HG02763 (cell line): ENCODE data around the gene APBB2.
"Not testable (repeated sequence)": the region's sequence is repeated elsewhere in the genome, so short reads cannot be mapped to it uniquely, and the experiment has no call there.

ENCODE experiments used
- ATAC-seq: cut with Tn5 transposase; IDR thresholded peaks from one replicate; pipeline ENCODE4 v1.9.1; 2021; ENCODE audit warnings: mild to moderate bottlenecking, moderate library complexity; ENCODE audit not compliant: unreplicated experiment

APBB2 gene

DNA sequence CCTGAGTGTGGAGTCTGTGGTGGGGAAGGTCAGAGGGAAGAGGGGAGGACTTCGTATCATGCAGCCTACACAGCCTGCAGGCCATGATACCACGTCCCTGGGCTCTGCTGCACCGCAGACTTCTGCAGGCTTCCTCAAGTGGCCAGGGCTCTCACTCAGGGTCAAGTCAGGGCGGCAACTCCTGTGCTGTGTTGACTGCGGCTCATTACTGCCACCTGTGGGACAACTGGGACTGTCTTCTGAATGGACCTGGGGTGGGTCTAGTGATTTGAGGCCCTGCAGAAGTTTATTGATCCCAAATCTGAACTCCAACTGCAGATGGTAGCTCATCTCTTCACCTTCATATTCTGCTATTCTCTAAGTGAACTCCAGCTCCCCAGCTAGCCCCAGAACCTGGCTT is 297.5 kb downstream of the APBB2 start:
- peak; percentile 54 for ATAC-seq

DNA sequence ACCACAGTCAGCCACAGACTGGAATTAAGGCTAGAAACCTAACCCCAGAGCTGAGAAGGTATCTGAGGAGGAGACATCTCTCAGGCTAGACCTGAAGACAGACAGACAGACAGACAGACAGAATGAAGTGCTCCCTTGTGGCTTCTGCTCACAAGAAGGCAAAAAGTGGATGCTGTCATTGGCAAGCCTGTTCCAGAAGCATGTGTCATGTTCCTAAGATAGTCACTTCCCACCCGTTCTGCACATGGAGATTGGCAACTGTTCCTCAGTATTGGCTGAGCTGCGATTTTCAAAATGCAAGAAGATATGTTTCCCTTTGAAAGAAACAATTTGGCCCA is 298.2 kb downstream of the APBB2 start:
- no peak for ATAC-seq

DNA sequence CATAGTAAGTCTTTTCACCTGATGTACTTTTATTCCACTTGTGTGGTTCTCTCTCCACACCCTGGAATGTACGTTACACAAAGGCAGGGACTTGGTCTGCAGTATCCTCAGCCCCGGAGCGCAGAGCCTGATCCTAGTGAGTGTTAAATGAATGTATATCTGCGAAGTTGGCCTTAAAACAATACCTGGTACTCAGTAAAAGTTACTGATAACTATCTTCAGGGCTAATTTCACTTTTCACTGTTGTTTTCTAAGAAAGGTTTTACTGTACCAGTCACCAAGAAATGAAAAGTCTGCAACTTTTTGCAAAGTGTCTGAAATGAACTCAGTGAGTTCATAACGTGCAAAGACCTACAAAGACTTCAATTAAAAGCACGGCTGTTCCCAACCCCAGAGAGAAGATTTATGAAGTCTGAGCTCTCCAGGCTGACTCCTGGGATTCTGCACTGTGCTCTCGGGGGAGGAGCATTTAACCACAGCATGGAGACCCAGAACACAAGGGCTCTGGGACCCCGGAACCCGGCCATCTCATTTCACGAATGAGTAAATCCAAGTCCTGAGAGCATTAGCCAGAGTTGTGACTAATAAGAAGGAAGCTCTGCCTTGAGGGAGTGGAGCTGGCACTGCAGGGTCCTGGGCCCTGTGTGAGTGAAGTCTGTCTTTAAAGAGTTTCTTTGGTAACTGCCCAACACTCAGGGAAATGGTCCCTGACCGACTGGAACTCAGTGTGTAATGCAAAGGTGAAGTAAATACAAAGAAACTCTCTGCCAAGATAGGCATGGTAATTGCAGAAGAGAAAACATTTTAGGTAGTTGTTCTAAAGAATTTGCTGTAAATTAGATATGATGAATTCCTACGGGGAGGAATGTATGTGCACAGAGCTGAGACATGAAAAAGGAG is 298.8 kb downstream of the APBB2 start:
- no peak for ATAC-seq

DNA sequence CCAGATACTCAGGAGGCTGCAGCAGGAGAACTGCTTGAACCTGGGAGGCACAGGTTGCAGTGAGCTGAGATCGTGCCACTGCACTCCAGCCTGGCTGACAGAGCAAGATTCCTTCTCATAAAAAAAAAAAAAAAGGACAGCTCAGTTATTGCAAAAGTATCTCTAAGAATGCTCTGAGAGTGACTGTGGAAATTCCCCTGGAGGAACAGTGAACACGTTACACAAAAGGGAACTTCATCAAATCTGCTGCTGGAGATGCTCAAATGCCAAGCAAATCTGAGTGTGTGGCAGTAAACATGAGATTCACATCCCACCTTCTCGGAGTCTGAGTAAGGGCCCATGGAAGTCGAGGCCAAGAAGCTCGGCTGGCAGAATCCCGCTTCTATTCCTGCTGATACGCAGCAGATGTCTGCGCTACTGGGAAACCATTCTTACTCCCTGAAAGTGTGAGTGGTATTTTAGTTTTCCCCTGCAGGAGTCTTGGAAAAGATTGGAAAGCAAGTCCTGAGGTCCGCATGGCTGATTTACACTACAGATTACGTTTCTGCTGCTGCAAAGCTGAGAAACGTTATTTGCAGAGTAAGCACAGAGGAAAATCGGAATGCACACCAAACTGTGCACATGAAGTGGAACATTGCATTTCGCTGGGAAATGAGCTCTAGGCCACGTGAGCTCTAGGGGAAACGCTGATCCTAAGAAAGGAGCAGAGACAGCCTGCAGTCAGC is 301.7 kb downstream of the APBB2 start:
- no peak for ATAC-seq

DNA sequence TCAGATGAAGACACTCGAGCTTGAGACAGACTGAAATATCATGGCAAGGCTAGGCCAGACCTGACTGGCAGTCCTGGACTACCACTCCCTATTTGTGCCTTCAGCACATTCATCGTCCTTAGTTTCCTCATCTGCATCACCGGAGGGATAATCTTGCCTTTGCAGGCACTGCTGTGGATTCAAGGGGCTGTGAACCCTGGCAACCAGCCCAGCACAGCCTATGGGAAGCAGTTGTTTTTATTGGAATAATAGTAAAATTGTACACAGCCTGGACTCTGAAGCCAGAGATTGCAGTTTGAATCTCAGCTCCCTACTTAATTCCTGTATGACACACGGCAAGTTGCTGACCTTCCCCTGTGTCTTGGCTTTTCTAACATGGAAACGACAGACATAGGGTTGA is 303.6 kb downstream of the APBB2 start:
- ATAC-seq = no peak

DNA sequence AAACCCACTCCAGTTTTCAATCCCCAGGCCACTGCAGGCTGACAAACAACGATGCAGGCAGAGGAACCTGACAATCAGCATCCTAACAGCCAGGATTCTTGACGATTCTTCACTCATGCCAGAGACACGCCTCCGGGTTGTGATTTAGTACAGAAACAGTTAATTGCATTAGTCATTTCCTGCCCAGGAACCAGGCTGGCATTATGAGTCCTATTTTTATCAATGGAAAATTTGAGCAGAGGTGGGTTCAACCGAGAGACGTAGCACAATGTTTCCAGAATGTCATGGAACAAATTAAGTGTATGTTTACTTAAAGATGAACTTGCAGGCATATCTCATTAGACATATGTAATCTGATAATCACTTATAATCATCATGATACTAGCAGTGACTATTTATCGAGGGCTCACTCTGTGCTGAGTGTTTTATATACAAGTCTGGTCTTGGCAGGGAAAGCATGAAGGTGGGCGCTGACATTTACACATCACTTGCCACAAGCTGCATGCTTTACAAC is 304.9 kb downstream of the APBB2 start:
- no peak for ATAC-seq

DNA sequence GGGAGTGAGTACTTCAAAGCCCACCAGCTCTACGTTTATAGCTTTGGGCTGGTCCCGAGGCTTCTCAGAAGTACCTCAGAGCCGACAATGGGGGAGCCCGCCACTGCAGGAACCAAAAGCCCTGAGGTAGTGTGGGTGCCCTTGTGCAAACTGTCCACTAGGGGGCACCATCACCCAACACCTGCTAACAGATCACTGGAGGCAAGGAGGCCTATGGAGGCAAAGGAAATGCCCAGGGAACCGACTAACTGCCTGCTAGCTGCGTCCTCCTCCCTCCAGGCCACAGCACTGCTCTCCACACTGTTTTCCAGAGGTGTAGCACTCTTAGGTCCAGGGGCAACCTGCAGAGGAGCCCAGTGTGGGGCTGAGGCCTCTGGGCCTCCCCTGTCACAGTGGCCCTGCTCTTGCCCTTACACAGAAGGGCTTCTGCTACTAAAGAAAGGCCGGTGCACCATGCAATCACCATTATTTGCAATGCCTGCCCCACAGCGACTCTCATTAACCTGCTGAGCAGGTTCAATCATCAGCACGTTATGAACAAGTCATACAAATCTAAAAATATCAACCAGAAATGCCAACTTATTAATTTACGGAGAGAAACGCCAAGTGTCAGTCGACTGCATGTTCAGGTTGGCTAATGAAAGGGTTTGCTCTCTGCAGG is 305.5 kb downstream of the APBB2 start:
- ATAC-seq = peak; percentile 74

DNA sequence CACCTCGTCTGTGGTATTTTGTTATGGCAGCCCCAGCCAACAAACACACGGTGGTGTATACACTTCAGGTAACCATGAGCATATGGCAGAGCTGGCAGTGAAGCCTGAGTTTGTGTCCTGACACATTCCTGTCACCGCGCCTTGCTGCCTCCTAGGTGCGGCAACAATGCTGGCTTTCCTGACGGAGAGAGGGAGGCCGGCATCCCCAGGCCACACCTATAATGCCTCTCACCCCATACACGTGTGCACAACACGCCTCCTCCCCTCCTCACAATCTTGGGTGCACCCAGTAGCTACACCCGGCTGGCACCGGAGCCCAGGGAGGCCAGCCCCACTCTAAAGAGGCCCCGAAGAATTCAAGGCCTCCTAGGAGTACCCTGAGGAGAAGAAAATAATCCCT is 306.0 kb downstream of the APBB2 start:
- ATAC-seq = no peak

DNA sequence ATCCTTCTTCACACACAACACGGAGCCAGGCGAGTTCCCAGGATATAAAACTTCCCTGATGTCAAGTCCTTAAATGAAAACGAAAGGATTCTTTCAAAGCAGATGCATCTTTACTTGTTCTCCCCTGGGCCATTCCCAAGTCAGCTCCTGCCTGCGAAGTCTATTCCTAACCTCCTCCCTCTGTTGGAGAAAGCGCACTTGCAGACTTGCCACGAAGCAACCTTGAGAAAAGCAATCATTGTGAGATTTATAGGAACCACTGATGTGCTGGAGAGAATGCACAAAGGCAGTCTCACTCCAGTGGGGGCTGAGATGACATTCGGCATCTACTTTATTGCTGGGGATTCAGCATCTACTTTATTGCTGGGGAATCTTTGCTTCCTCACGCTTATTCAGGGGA is 308.9 kb downstream of the APBB2 start:
- ATAC-seq = no peak

DNA sequence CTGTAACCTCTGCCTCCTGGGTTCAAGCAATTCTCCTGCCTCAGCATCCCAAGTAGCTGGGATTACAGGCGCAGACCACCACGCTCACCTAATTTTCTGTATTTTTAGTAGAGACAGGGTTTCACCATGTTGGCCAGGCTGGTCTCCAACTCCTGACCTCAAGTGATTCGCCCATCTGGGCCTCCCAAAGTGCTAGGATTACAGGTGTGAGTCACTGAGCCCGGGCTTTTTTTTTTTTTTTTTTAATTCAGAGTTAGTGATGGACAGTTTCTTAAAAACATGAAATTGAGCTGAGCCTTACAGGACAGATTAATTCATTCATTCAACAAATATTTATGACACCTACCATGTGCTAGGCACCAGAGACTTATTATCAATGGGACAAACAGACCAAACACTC is 313.8 kb downstream of the APBB2 start:
- ATAC-seq = not testable (repeated sequence)

DNA sequence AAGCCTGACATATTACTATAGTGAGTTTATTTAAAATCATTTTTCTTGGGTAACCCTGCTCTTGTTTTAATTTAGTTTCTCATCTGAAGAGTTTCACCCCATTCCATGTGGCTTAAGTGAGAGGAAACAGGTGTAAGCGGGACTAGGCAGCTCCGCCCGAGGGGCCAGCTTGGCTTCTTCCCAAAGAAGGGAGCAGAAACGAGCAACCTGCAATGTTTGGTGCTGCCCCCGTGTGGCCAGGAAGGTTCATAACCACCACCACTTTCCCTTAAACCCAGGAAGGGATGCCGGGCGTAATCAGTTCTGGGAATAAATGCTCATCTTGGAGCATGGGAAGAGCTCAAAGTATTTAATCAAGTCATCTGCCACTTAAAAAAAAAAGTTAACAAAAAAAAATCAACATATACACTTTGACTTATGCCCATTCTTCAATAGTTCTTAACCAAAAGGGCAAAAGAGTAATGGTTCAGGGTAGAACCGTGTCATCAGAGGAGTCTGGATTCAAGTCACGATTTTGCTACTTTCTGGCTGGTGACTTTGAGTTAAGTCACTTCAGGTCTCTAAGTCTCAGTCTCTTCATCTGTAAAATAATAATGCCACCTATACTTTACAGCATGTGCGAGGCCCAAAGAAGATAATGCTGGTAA is 316.7 kb downstream of the APBB2 start:
- ATAC-seq = peak; percentile 64

DNA sequence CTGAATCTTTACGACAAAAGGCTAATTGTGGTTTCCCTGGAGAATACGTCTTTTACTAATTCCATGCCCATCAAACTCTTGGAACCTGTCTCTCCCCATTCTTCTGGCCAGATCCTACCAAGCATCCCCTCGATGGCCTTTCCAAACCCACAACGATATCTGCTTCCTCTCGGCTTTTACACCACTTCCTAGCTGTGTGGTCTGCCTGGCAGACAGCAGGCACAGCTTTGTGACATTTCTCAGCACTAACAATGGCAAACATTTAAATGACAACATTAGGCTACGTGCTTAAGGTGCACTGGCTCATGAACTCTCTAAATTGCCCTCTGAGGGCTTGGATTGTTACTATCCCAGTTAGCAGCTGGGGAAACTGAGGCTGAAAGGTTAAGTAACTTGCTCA is 323.6 kb downstream of the APBB2 start:
- ATAC-seq = no peak

DNA sequence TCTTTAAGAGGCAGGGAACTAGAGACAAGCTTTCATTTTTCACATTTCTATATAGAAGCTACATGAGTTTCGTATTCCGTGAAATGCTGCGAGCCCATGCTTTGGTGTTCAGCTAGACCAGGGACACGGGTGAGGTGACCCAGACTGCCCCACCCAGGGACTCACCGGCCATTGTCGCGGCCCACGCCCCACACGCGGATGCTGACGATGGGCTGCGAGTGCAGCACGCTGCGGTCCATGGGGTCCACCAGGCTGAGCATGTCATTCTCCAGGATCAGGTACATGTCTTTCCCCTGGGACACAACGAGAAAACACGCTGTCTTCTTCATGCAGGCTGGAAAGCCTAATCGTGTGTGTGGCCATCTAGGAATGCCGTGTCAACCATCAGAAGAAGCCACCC is 324.1 kb downstream of the APBB2 start:
- no peak for ATAC-seq

DNA sequence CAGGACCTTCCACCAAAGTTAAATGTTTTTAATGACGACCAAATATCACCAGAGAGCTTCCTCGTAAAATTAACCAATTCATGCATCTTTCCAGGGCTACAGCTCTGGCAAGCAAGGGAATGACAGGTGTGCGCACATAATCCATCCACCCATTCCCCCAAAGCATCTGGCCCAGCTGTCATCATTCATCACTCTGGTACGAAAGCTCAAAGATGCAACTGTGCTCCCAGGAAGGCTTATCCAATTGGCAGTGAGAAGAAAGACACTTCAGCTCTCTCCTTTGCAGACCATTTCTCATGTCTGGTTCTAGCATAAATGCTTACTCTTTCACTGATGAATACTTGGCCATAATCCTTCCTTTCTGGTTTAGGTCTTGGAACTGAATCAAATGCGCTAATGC is 325.4 kb downstream of the APBB2 start:
- ATAC-seq = no peak

DNA sequence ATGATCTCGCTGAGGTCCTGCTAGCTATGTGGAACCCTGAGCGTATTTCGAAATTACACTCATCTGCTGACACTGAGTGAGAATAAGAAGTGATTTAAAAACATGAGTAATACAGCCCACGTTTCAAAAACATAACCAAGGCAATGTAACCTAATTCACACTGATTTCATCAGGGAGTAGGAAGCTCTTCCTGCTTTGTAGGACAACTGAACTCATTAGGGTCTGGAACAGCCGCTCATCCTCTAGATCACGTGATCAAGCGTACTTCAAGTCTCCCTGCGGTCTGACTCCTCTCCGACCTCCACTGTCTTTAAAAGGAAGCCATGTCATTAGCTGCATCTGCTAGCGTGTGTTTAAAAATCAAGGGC is 326.6 kb downstream of the APBB2 start:
- no peak for ATAC-seq

DNA sequence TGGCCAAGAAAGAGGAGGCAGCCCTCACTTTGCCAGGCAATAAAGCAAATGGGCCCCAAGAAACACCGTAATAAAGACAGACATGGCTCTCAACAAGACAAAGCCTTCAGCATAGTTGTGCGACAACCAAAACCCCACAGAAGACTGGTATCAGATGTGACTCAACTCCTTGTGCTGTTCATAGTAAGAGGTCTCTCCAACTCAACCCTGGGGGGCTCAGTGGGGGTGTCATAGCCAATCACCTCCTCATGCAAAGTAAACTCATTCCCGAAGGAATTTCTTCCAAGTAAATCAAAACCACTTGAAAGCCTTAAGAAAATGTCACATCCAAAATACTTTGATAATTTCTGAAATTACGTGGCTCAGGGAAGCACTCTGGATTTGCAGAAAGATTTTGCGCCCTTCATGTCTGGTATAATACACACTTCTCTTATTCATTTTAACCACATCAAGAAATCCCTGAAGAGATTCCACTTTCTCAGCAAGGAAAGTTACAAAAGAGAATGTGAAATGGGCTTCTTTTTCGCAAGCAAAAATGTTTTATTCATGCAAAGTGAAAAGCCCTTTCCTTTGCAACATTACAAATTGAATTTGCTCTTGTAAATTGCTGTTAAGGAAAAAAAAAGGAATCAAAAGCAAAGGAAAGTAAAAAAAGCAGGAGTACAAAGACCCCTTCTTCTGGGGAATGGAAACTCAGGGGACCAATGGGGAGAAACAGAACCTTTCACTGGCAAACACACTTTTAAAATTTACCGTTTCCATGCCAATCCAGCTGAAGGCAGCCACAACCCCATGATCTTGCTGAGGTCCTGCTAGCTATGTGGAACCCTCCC is 327.2 kb downstream of the APBB2 start:
- no peak for ATAC-seq

DNA sequence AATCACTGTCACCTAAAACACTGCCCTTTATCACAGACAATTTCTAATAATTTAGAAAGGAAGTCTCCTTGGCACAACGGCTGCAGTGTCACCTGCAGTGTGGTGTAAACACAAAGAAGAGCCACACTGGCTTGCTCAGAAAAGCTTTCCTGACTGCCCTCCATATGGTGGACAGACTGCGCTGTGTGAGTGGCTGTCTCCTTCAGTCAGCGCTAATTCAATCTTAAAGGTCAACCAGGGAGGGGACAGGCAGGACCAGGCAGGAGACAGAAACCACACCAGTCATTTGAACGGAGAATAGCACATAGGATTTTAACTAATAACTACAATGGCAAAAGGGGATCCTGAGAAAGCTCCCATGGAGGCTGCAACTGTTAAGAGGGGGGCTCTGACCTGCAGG is 332.5 kb downstream of the APBB2 start:
- ATAC-seq = no peak

DNA sequence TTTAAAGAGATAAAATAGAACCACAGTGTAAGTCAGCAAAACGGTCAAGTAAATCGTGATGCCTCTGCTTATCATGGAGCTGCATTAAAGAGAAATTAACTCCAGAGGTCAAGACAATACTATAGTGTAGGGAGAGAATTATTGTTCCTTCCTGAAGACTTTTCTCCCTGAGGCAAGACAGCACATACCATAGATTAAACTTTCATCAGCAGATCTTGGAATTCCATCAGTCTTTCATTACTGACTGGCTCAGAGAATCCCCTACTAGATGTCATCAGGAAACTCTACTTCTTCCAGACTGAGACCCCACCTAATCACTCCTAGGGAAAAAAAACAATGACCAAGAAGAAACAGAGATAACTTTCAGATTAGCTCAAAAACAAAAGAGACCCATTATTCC is 333.2 kb downstream of the APBB2 start:
- ATAC-seq = no peak

DNA sequence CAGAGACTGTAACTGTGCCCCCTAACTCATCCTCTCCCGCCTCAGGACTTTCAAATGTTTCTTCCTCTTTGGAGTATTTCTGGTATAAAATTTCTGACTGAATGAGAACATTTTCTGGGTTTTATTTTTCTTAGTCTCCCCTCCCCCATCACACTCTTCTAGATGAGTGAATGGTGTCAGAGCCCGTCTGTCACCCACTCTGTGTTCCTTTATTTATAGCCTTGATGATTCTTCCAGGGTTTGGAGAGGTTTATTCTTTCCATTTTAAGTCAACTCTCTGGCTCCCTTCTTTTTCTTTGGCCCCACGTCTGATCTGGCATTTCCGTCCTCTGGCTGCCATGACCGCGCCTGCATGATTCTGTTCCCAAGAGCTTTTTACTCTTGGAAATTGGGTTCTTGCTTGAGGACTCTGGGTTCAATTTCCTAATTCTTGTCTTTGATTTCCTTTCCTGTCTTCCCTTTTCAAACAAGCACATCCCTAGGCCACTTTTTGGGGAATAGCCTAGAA is 335.7 kb downstream of the APBB2 start:
- ATAC-seq = no peak

DNA sequence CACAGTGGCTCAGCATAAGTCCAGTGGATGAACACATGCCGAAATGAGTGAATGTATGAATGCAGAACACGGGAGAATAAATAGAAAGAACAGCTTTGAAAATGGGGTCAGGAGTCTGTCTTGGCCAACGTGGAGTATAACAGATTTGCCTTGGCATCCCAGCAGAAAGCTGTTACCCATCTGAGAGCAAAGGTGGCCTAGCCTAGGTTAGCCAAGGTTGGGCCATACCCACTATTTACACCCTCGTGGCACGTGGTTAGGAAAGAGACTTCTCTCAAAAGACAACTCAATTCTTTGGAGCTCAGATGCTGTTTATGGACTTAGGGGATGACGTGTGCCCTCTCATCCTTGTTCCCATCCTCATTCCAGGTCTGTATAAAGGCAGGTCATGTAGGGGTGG is 337.3 kb downstream of the APBB2 start:
- ATAC-seq = no peak
